ENCODE data around the gene PSD. TPM values are rescaled to one million over a fixed set of nuclear protein-coding genes. Genes with fewer than 3 reads are reported as not detected.

Gene PSD
- total RNA-seq, 1 experiment from 2014 or later, result 2.4 TPM

GRCh38 chr10:102467318-102467717 is 48.7 kb upstream of the PSD start:
- no peaks in the 10 kb centered on the region for H3K27me3 ChIP-seq (ENCODE audit: control insufficient read depth, insufficient read depth, low read length)
- no peak overlapping the region for H3K4me3 ChIP-seq (ENCODE audit: low read depth in 2 of 2, low read length in 2 of 2)
- no TSS peak for BruUV-seq (replicated peaks)
- in situ Hi-C loops (cut with HindIII; ENCODE audit: low pct_unique_long_range_greater_than_20kb, low sequenced_read_pairs), result no loop called here
- ChIA-PET POLR2A (no interaction called here), CTCF (no interaction called here)
- ATAC-seq (no peak), DNase-seq (ENCODE audit: low read depth, low spot score) (no peak)
- H3K4me1 ChIP-seq (ENCODE audit: control insufficient read depth, insufficient read depth, low read length), result peaks cover 12% of the 10 kb centered on the region
- TF ChIP-seq SIN3A (IDR thresholded peaks at IDR 0.05; ENCODE audit: borderline replicate concordance, insufficient read depth, low read depth, low read length), result no peak
- TF ChIP-seq POLR2AphosphoS5 (IDR thresholded peaks at IDR 0.05; ENCODE audit: low read depth, low read length), result no peak
- TF ChIP-seq TCF7L2 (IDR thresholded peaks at IDR 0.05; ENCODE audit: low read depth, low read length), result no peak
- TF ChIP-seq CTCF (IDR thresholded peaks at IDR 0.05), result no peak
- TF ChIP-seq, protein P1, sequence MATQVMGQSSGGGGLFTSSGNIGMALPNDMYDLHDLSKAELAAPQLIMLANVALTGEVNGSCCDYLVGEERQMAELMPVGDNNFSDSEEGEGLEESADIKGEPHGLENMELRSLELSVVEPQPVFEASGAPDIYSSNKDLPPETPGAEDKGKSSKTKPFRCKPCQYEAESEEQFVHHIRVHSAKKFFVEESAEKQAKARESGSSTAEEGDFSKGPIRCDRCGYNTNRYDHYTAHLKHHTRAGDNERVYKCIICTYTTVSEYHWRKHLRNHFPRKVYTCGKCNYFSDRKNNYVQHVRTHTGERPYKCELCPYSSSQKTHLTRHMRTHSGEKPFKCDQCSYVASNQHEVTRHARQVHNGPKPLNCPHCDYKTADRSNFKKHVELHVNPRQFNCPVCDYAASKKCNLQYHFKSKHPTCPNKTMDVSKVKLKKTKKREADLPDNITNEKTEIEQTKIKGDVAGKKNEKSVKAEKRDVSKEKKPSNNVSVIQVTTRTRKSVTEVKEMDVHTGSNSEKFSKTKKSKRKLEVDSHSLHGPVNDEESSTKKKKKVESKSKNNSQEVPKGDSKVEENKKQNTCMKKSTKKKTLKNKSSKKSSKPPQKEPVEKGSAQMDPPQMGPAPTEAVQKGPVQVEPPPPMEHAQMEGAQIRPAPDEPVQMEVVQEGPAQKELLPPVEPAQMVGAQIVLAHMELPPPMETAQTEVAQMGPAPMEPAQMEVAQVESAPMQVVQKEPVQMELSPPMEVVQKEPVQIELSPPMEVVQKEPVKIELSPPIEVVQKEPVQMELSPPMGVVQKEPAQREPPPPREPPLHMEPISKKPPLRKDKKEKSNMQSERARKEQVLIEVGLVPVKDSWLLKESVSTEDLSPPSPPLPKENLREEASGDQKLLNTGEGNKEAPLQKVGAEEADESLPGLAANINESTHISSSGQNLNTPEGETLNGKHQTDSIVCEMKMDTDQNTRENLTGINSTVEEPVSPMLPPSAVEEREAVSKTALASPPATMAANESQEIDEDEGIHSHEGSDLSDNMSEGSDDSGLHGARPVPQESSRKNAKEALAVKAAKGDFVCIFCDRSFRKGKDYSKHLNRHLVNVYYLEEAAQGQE (IDR thresholded peaks at IDR 0.05; ENCODE audit: insufficient read depth in 1 of 2, low read depth in 2 of 2, low read length in 1 of 2), result no peak
- H3K9me3 ChIP-seq (ENCODE audit: control insufficient read depth, insufficient read depth, low read depth, low read length), result no peaks in the 10 kb centered on the region
- intact Hi-C loops (cut with micrococcal nuclease; ENCODE audit: unreplicated experiment), result no loop called here
- H3K36me3 ChIP-seq (ENCODE audit: control insufficient read depth, insufficient read depth, low read length), result no peaks in the 10 kb centered on the region
- H3K27ac ChIP-seq (ENCODE audit: low read length), result no peak overlapping the region

DNA sequence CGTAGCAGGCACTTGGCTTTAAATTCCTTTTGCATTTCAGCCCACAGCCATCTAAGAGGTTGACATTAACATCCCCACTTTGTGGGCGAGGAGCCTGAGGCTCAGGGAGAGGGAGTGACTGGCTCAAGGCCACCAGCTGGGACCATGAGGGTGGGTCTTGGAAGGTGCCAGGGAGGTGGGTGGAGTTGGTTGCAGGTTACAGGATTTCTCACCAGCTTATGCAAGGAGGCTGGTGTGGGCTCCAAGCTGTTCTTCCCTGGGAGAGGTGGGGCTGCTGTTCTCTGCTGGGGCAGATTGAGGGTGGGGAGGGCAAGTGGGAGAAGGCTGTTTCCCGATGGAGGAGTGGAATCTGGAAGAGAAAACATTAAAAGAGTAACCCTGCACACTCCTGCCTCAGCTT is 46.9 kb upstream of the PSD start:
- no TSS peak for BruUV-seq (replicated peaks)
- in situ Hi-C loops (cut with HindIII; ENCODE audit: low pct_unique_long_range_greater_than_20kb, low sequenced_read_pairs), result no loop called here
- H3K4me1 ChIP-seq (ENCODE audit: control insufficient read depth, insufficient read depth, low read length), result peaks cover 23% of the 10 kb centered on the region
- POLR2A ChIA-PET, result no interaction called here
- CTCF ChIA-PET, result interaction anchor here (0.6 to 0.8 kb wide), 2 partner anchors 45 to 67 kb away, joined by 4 to 5 read pairs; no protein-coding TSS in a partner anchor
- H3K4me3 ChIP-seq (ENCODE audit: low read depth in 2 of 2, low read length in 2 of 2), result no peak overlapping the region
- H3K27me3 ChIP-seq (ENCODE audit: control insufficient read depth, insufficient read depth, low read length), result no peaks in the 10 kb centered on the region
- no peak for DNase-seq (ENCODE audit: low read depth, low spot score)
- TF ChIP-seq SIN3A (IDR thresholded peaks at IDR 0.05; ENCODE audit: borderline replicate concordance, insufficient read depth, low read depth, low read length) (no peak), POLR2AphosphoS5 (IDR thresholded peaks at IDR 0.05; ENCODE audit: low read depth, low read length) (no peak), CTCF (IDR thresholded peaks at IDR 0.05) (no peak), TCF7L2 (IDR thresholded peaks at IDR 0.05; ENCODE audit: low read depth, low read length) (no peak)
- TF ChIP-seq, protein P1 (IDR thresholded peaks at IDR 0.05; ENCODE audit: insufficient read depth in 1 of 2, low read depth in 2 of 2, low read length in 1 of 2), result no peak
- intact Hi-C loops (cut with micrococcal nuclease; ENCODE audit: unreplicated experiment), result no loop called here
- no peak overlapping the region for H3K27ac ChIP-seq (ENCODE audit: low read length)
- peaks cover 3% of the 10 kb centered on the region; the same call in 1 of the 2 replicates for H3K36me3 ChIP-seq (ENCODE audit: control insufficient read depth, insufficient read depth, low read length)
- no peak for ATAC-seq
- H3K9me3 ChIP-seq (ENCODE audit: control insufficient read depth, insufficient read depth, low read depth, low read length), result no peaks in the 10 kb centered on the region

All from Panc1 (cell line).